Karpas-422 (cell line): Measurements from ENCODE around the gene RNF166. TPM values are rescaled to one million over a fixed set of nuclear protein-coding genes. Genes with fewer than 3 reads are reported as not detected.

Experiments used
- DNase-seq: peaks from one replicate; pipeline ENCODE4 v3.0.0-alpha.2; 2015
- H2AFZ ChIP-seq: fragments of 200-600 bp; sonication (generic); 2 replicates; pipeline ENCODE4 v1.6.1; 2014; ENCODE audit warnings: antibody characterized with exemption, low read length, mixed read lengths
- H3K27ac ChIP-seq: fragments of 200-600 bp; sonication (generic); 2 replicates; pipeline ENCODE4 v1.5.1; 2014; ENCODE audit warnings: mild to moderate bottlenecking, low read length, moderate library complexity
- H3K27me3 ChIP-seq: fragments of 200-600 bp; sonication (generic); 2 replicates; pipeline ENCODE4 v1.6.1; 2014; ENCODE audit warnings: low read length, mixed read lengths
- H3K36me3 ChIP-seq: fragments of 200-600 bp; sonication (generic); 2 replicates; pipeline ENCODE4 v1.6.1; 2014; ENCODE audit warnings: low read length, mixed read lengths; ENCODE audit not compliant: insufficient read depth
- H3K4me1 ChIP-seq: fragments of 200-600 bp; sonication (generic); 2 replicates; pipeline ENCODE4 v1.6.1; 2014; ENCODE audit warnings: mild to moderate bottlenecking, low read length, mixed read lengths
- H3K4me2 ChIP-seq: fragments of 200-600 bp; sonication (generic); 2 replicates; pipeline ENCODE4 v1.6.1; 2014; ENCODE audit warnings: low read length, low read depth, mild to moderate bottlenecking; ENCODE audit not compliant: poor library complexity, severe bottlenecking
- H3K4me3 ChIP-seq: fragments of 200-600 bp; sonication (generic); 2 replicates; pipeline ENCODE4 v1.5.1; 2014; ENCODE audit warnings: mild to moderate bottlenecking, antibody characterized with exemption, low read length, mixed read lengths
- H3K79me2 ChIP-seq: fragments of 200-600 bp; sonication (generic); 2 replicates; pipeline ENCODE4 v1.6.1; 2014; ENCODE audit warnings: mild to moderate bottlenecking, low read length, mixed read lengths
- H3K9ac ChIP-seq: fragments of 200-600 bp; sonication (generic); 2 replicates; pipeline ENCODE4 v1.6.0; 2014; ENCODE audit warnings: low read length
- H3K9me2 ChIP-seq: fragments of 200-600 bp; sonication (generic), shearing (Covaris generic); replicated peaks from 2 replicates; pipeline ENCODE4 v1.6.0; 2014; ENCODE audit warnings: mild to moderate bottlenecking, low read length, moderate library complexity; ENCODE audit not compliant: insufficient read depth
- H3K9me3 ChIP-seq: fragments of 300-700, 200-600 bp; sonication (generic); 2 replicates; pipeline ENCODE4 v1.6.1; 2014; ENCODE audit warnings: low read length, mixed read lengths
- H4K20me1 ChIP-seq: fragments of 200-600 bp; sonication (generic); 2 replicates; pipeline ENCODE4 v1.6.1; 2014; ENCODE audit warnings: mild to moderate bottlenecking, antibody characterized with exemption, low read length, low read depth; ENCODE audit not compliant: insufficient read depth
- total RNA-seq: library from RNA; depleted of rRNA; stranded (reverse); fragments of >200 nt; shearing (Covaris generic); gene quantifications from 2 replicates; pipeline ENCODE4 v1.2.3, GENCODE V29; 2014; ENCODE audit warnings: low replicate concordance

Gene RNF166
- total RNA-seq, 1 experiment from 2014 or later = 16.9 TPM

- Histone ChIP-seq H3K9ac (no peak overlapping the region), H3K79me2 (no peaks in the 10 kb centered on the region), H3K9me3 (no peaks in the 10 kb centered on the region), H3K27ac (no peak overlapping the region), H3K4me1 (peaks cover 10% of the 10 kb centered on the region), H3K4me2 (no peak overlapping the region), H3K27me3 (no peaks in the 10 kb centered on the region), H3K36me3 (no peaks in the 10 kb centered on the region), H4K20me1 (no peaks in the 10 kb centered on the region), H2AFZ (no peak overlapping the region), H3K4me3 (no peak overlapping the region), H3K9me2 (no peaks in the 10 kb centered on the region)
- DNase-seq = no peak
Measured at GRCh38 chr16:88736088-88736487, 29.9 kb upstream of the RNF166 start.

DNA sequence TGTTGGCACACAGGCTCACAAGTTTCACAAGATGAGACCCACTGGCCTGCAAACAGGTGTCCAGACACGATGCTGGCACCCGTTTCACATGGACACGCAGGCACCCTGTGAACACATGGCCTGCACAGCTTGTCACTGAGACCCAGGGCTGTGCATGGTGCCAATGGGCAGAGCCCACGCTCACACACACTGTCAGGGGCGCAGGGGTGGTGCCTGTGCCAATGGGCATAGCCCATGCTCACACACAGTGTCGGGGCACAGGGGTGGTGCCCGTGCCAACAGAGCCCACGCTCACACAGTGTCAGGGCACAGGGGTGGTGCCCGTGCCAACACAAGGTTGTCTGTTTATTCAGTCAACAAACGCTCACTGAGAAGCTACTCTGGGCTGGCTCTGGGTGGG lies 29.4 kb upstream of the RNF166 start:
- no peak overlapping the region for H3K27ac ChIP-seq

DNA sequence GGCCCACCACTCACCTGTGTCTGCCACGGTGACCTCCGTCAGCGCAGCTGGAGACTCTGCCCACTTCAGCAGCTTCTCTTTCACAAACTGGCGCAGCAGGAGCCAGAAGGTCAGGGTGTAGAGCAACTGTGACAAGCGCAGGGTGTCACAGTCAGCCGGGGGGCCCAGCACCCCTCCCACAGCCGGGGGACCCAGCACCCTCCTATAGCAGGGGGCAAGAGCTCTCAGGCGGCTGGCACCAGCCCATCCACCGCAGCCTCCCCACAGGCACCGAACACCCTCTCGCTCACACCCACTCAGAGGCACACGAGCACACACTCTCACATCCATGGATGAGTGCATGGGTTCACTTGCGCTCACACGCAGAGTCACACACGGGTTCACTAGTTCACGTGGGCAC lies 28.9 kb upstream of the RNF166 start:
- no peaks in the 10 kb centered on the region for H3K79me2 ChIP-seq
- H3K9me3 ChIP-seq = no peaks in the 10 kb centered on the region
- no peak overlapping the region for H3K9ac ChIP-seq
- H3K27me3 ChIP-seq = no peaks in the 10 kb centered on the region
- DNase-seq = no peak
- H2AFZ ChIP-seq = no peak overlapping the region
- no peaks in the 10 kb centered on the region for H4K20me1 ChIP-seq
- no peaks in the 10 kb centered on the region for H3K9me2 ChIP-seq
- peaks cover 10% of the 10 kb centered on the region for H3K4me1 ChIP-seq
- no peak overlapping the region for H3K4me2 ChIP-seq
- no peak overlapping the region for H3K4me3 ChIP-seq
- no peak overlapping the region for H3K27ac ChIP-seq
- H3K36me3 ChIP-seq = no peaks in the 10 kb centered on the region

More for the DNA sequence above, 29.4 kb upstream of the RNF166 start:
- H3K27me3 ChIP-seq = no peaks in the 10 kb centered on the region
- H3K36me3 ChIP-seq = no peaks in the 10 kb centered on the region
- no peaks in the 10 kb centered on the region for H3K9me2 ChIP-seq
- H3K9me3 ChIP-seq = no peaks in the 10 kb centered on the region
- no peak overlapping the region for H3K4me2 ChIP-seq
- no peak overlapping the region for H2AFZ ChIP-seq
- H3K4me1 ChIP-seq = peaks cover 10% of the 10 kb centered on the region
- H3K79me2 ChIP-seq = no peaks in the 10 kb centered on the region
- no peak overlapping the region for H3K9ac ChIP-seq
- no peak for DNase-seq
- no peaks in the 10 kb centered on the region for H4K20me1 ChIP-seq
- no peak overlapping the region for H3K4me3 ChIP-seq

GRCh38 chr16:88734361-88734728 lies 28.1 kb upstream of the RNF166 start:
- H3K9me2 ChIP-seq = no peaks in the 10 kb centered on the region
- no peak overlapping the region for H3K27ac ChIP-seq
- H3K36me3 ChIP-seq = no peaks in the 10 kb centered on the region
- H3K27me3 ChIP-seq = no peaks in the 10 kb centered on the region
- no peaks in the 10 kb centered on the region for H4K20me1 ChIP-seq
- peaks cover 10% of the 10 kb centered on the region for H3K4me1 ChIP-seq
- no peak overlapping the region for H3K9ac ChIP-seq
- no peak overlapping the region for H3K4me3 ChIP-seq
- no peak overlapping the region for H2AFZ ChIP-seq
- H3K9me3 ChIP-seq = no peaks in the 10 kb centered on the region
- no peak overlapping the region for H3K4me2 ChIP-seq
- DNase-seq = no peak
- H3K79me2 ChIP-seq = no peaks in the 10 kb centered on the region

DNA sequence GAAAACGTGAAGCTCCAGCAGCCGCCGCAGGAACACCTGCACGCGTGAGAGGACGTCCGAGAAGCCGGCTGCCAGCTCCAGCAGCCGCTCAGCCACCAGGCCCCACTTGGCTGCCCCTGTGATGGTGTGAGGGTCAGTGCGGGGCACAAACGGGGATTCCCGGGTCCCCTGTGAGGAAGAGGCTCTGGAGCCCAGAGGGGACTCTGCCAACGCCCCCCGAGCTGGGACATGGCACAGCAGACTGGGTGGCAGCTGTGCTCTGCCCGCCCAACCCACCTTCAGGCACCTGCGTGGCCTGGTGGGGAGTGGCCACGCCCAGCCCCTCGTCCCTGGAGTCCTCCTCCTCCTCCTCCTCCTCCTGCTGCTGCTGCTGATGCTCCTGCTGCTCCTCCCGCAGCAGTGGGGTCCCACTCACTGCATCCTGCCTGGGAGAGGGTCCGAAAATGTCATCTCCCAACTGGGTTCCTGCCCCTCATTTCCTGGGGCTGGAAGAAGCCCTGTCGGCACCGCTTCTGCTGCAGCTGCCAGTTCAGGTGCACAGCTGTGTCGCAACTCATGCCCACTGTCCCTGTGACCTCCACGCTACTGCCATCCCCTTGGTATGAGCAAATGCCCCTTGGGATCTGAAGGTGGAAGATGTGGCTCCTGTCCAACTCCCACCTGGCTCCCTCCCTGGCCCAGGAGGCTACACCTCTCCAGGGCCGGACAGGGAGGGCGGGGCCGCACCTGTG lies 27.6 kb upstream of the RNF166 start:
- H3K79me2 ChIP-seq = no peaks in the 10 kb centered on the region
- H3K9ac ChIP-seq = no peak overlapping the region
- H3K9me3 ChIP-seq = no peaks in the 10 kb centered on the region
- H3K27me3 ChIP-seq = no peaks in the 10 kb centered on the region
- H2AFZ ChIP-seq = no peak overlapping the region
- no peaks in the 10 kb centered on the region for H4K20me1 ChIP-seq
- H3K27ac ChIP-seq = no peak overlapping the region
- no peaks in the 10 kb centered on the region for H3K36me3 ChIP-seq
- no peak for DNase-seq
- peaks cover 10% of the 10 kb centered on the region for H3K4me1 ChIP-seq
- no peak overlapping the region for H3K4me2 ChIP-seq
- no peaks in the 10 kb centered on the region for H3K9me2 ChIP-seq
- H3K4me3 ChIP-seq = no peak overlapping the region

DNA sequence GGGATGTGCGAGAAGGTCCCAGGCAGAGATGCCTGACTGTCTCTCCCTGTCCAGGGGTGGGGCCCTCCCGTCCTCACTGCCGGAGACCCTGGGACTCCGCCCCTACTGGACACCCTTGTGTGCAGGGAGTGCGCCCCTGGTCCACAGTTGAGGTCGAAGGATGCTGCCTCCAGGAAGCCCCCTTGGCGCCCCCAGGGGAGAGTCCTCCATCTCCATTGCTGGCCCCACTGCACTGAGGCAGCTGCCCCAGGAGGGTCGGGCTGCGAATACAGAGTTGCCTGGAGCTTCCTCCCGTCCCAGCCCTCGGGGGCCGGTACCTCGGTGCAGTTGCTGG lies 26.7 kb upstream of the RNF166 start:
- Histone ChIP-seq H3K27me3 (no peaks in the 10 kb centered on the region), H3K4me2 (no peak overlapping the region), H3K79me2 (no peaks in the 10 kb centered on the region), H2AFZ (no peak overlapping the region), H3K4me1 (peaks cover 6% of the 10 kb centered on the region), H3K9me3 (no peaks in the 10 kb centered on the region), H3K9ac (no peak overlapping the region), H3K4me3 (no peak overlapping the region), H3K36me3 (no peaks in the 10 kb centered on the region), H3K9me2 (no peaks in the 10 kb centered on the region), H4K20me1 (no peaks in the 10 kb centered on the region), H3K27ac (no peak overlapping the region)
- DNase-seq = no peak

GRCh38 chr16:88732172-88732960 lies 26.2 kb upstream of the RNF166 start:
- Histone ChIP-seq H3K9me3 (no peaks in the 10 kb centered on the region), H3K27me3 (no peaks in the 10 kb centered on the region), H3K4me1 (peaks cover 2% of the 10 kb centered on the region; the same call in 1 of the 2 replicates), H3K79me2 (no peaks in the 10 kb centered on the region), H3K9me2 (no peaks in the 10 kb centered on the region), H4K20me1 (no peaks in the 10 kb centered on the region), H3K27ac (no peak overlapping the region), H3K4me2 (no peak overlapping the region), H3K9ac (no peak overlapping the region), H2AFZ (no peak overlapping the region), H3K4me3 (no peak overlapping the region), H3K36me3 (no peaks in the 10 kb centered on the region)
- DNase-seq = peak; percentile 77

DNA sequence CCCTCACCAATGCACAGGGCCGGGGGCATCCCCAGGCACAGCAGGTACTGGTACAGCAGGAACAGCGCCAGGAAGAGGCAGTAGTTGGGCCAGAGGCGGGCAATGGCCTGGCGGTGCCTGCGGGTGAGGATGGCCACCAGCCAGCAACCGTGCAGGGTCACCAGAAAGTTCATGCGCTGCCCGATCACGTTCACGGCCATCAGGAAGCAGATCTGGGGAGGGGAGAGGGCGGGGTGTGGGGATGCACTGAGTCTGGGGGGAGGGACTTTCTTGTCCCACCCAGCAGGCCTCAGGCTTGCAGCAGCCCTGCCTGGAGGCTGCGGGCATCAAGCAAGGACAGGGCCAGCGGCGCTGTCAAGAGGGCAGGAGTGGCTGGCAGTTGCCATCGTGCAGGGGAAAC lies 25.5 kb upstream of the RNF166 start:
- H3K27me3 ChIP-seq = no peaks in the 10 kb centered on the region
- H3K4me1 ChIP-seq = no peaks in the 10 kb centered on the region
- H3K9me2 ChIP-seq = no peaks in the 10 kb centered on the region
- DNase-seq = peak; percentile 55
- no peaks in the 10 kb centered on the region for H3K79me2 ChIP-seq
- H3K4me2 ChIP-seq = no peak overlapping the region
- no peak overlapping the region for H3K4me3 ChIP-seq
- no peak overlapping the region for H3K27ac ChIP-seq
- H2AFZ ChIP-seq = no peak overlapping the region
- no peaks in the 10 kb centered on the region for H4K20me1 ChIP-seq
- H3K9ac ChIP-seq = no peak overlapping the region
- H3K9me3 ChIP-seq = no peaks in the 10 kb centered on the region
- H3K36me3 ChIP-seq = no peaks in the 10 kb centered on the region
